Activated naive CD4-positive, alpha-beta T cell treated with Interleukin-2 at 50 U/mL for 16 hours (primary cell): Measurements from ENCODE around the gene ICAM3.
A peak's percentile ranks its signal among the peaks of the same experiment; 100 is the strongest.
"Not testable (repeated sequence)": the region's sequence is repeated elsewhere in the genome, so short reads cannot be mapped to it uniquely, and the experiment has no call there.

Experiments
- DNase-seq: peaks from one replicate; pipeline ENCODE4 v3.0.0-alpha.2; 2020

The ICAM3 gene

GRCh38 chr19:10339380-10339960, at the start of gene ICAM3:
TSS of gene ICAM3 (minus strand) at chr19:10339624. CDS start at chr19:10339614, 10 bp downstream.
- peak; percentile 71 for DNase-seq

GRCh38 chr19:10388957-10389356, 49.5 kb upstream of the ICAM3 start:
- DNase-seq, result peak; percentile 82

GRCh38 chr19:10384580-10384979, 45.2 kb upstream of the ICAM3 start:
- DNase-seq, result no peak

- not testable (repeated sequence) for DNase-seq
Observed at GRCh38 chr19:10383223-10383499, 43.7 kb upstream of the ICAM3 start.

- DNase-seq, result peak; percentile 96
Observed at GRCh38 chr19:10380313-10381102, 41.1 kb upstream of the ICAM3 start, which contains the start of gene TYK2. TSS of gene TYK2 (minus strand) at chr19:10380572. CDS start at chr19:10378406, 2,166 bp downstream.

- DNase-seq, result no peak
Observed at GRCh38 chr19:10379880-10380312, 40.5 kb upstream of the ICAM3 start.

GRCh38 chr19:10378124-10378523, 38.7 kb upstream of the ICAM3 start:
- no peak for DNase-seq

- DNase-seq, result not testable (repeated sequence)
Observed at GRCh38 chr19:10377140-10377640, 37.8 kb upstream of the ICAM3 start.

GRCh38 chr19:10374931-10375330, 35.5 kb upstream of the ICAM3 start:
- DNase-seq, result no peak

GRCh38 chr19:10372690-10373089, 33.3 kb upstream of the ICAM3 start:
- DNase-seq, result no peak

- DNase-seq, result no peak
Observed at GRCh38 chr19:10368101-10368803, 28.8 kb upstream of the ICAM3 start.

- not testable (repeated sequence) for DNase-seq
Observed at GRCh38 chr19:10366950-10367512, 27.6 kb upstream of the ICAM3 start.

GRCh38 chr19:10365518-10365917, 26.1 kb upstream of the ICAM3 start:
- no peak for DNase-seq

- no peak for DNase-seq
Observed at GRCh38 chr19:10364644-10365043, 25.2 kb upstream of the ICAM3 start.

GRCh38 chr19:10363789-10364281, 24.4 kb upstream of the ICAM3 start:
- DNase-seq, result no peak

GRCh38 chr19:10362259-10362658, 22.8 kb upstream of the ICAM3 start:
- no peak for DNase-seq

GRCh38 chr19:10361569-10362011, 22.2 kb upstream of the ICAM3 start:
- no peak for DNase-seq

- no peak for DNase-seq
Observed at GRCh38 chr19:10356431-10356830, 17.0 kb upstream of the ICAM3 start.

- peak; percentile 40 for DNase-seq
Observed at GRCh38 chr19:10353793-10354391, 14.5 kb upstream of the ICAM3 start.

- DNase-seq, result no peak
Observed at GRCh38 chr19:10352764-10353671, 13.6 kb upstream of the ICAM3 start.

GRCh38 chr19:10346509-10346908, 7.1 kb upstream of the ICAM3 start:
- no peak for DNase-seq

GRCh38 chr19:10344780-10345179, 5.4 kb upstream of the ICAM3 start:
- DNase-seq, result no peak
